ENCODE data around the gene TMEM108.

DNA sequence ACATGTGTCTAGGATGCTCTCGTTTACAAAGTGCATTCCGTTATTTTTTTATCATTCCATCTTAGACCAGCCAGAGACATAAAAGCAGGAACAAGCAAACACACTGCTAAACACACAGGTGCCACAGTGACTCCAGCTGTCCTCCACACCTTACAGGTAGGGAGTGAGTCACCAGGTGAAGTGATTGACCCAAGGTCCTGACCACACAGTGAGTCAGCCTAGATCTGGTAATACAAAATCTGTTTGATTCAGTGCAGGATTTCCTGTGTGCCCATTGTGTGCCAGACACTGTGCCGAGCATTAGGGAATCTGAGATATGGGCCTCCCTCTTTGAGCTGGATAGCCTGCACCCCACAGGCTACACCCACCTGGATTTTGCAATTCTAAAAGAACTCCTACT, 345.0 kb downstream of the TMEM108 start:
- TF ChIP-seq POLR2A (IDR thresholded peaks at IDR 0.05) = no peak
- TF ChIP-seq, protein P1, sequence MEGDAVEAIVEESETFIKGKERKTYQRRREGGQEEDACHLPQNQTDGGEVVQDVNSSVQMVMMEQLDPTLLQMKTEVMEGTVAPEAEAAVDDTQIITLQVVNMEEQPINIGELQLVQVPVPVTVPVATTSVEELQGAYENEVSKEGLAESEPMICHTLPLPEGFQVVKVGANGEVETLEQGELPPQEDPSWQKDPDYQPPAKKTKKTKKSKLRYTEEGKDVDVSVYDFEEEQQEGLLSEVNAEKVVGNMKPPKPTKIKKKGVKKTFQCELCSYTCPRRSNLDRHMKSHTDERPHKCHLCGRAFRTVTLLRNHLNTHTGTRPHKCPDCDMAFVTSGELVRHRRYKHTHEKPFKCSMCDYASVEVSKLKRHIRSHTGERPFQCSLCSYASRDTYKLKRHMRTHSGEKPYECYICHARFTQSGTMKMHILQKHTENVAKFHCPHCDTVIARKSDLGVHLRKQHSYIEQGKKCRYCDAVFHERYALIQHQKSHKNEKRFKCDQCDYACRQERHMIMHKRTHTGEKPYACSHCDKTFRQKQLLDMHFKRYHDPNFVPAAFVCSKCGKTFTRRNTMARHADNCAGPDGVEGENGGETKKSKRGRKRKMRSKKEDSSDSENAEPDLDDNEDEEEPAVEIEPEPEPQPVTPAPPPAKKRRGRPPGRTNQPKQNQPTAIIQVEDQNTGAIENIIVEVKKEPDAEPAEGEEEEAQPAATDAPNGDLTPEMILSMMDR (IDR thresholded peaks at IDR 0.05) = no peak

All from heart left ventricle (tissue), 13 donors.